CD14-positive monocyte (primary cell): ENCODE data around the gene TCOF1. TPM values are rescaled to one million over a fixed set of nuclear protein-coding genes. Genes with fewer than 3 reads are reported as not detected.

ENCODE experiments used
- DNase-seq, 3 donors: peaks; one replicate each; pipeline ENCODE4 v3.0.0-alpha.2; 2011 to 2022
- H2AFZ ChIP-seq: 2 replicates; pipeline ENCODE4 v1.6.0; 2012; ENCODE audit warnings: mild to moderate bottlenecking, low read depth, low read length, inconsistent platforms; ENCODE audit not compliant: insufficient read depth, poor library complexity, severe bottlenecking
- H3K27ac ChIP-seq, 2 donors: 1 replicate in 1 of 2; 2 replicates in 1 of 2; pipeline ENCODE4 v1.5.1; 2012 to 2013; ENCODE audit warnings: low read length in 2 of 2, control low read depth in 1 of 2, inconsistent platforms in 1 of 2, low read depth in 1 of 2, mild to moderate bottlenecking in 1 of 2
- H3K27me3 ChIP-seq, 2 donors: one replicate each; pipeline versions ENCODE4 v1.6.0 to v1.6.1; 2011 to 2013; ENCODE audit warnings: low read length in 2 of 2; ENCODE audit not compliant: control insufficient read depth in 2 of 2, insufficient read depth in 2 of 2
- H3K36me3 ChIP-seq, 2 donors: replicated peaks in 1 of 2; 1 replicate in 1 of 2; 2 replicates in 1 of 2; pipeline versions ENCODE4 v1.5.1 to v1.6.1; 2012 to 2013; ENCODE audit warnings: low read length in 2 of 2, control low read depth in 1 of 2, inconsistent platforms in 1 of 2, mild to moderate bottlenecking in 1 of 2; ENCODE audit not compliant: insufficient read depth in 2 of 2, control insufficient read depth in 1 of 2
- H3K4me1 ChIP-seq, 2 donors: 1 replicate in 1 of 2; 2 replicates in 1 of 2; pipeline versions ENCODE4 v1.5.1 to v1.6.1; 2012 to 2013; ENCODE audit warnings: low read length in 2 of 2, control low read depth in 1 of 2, inconsistent platforms in 1 of 2, mild to moderate bottlenecking in 1 of 2, moderate library complexity in 1 of 2; ENCODE audit not compliant: insufficient read depth in 2 of 2, control insufficient read depth in 1 of 2
- H3K4me2 ChIP-seq: replicated peaks from 2 replicates; pipeline ENCODE3; 2012; ENCODE audit warnings: low read length, moderate library complexity, mild to moderate bottlenecking; ENCODE audit not compliant: poor library complexity, severe bottlenecking; ENCODE audit errors: extremely low read depth
- H3K4me3 ChIP-seq, 3 experiments: fragments of 200-600 bp in 1 of 3; sonication (generic) in 1 of 3; replicated peaks in 1 of 3; 1 replicate in 2 of 3; 2 replicates in 1 of 3; pipeline ENCODE4 v1.5.1; 2011 to 2013; ENCODE audit warnings: low read length in 3 of 3, mild to moderate bottlenecking in 3 of 3, control low read depth in 2 of 3, low read depth in 2 of 3, inconsistent platforms in 1 of 3, moderate library complexity in 1 of 3
- H3K79me2 ChIP-seq: 2 replicates; pipeline ENCODE4 v1.6.0; 2012; ENCODE audit warnings: mild to moderate bottlenecking, control low read depth, inconsistent platforms, low read length, moderate library complexity; ENCODE audit not compliant: insufficient read depth
- H3K9ac ChIP-seq: 2 replicates; pipeline ENCODE4 v1.6.0; 2017; ENCODE audit warnings: low read length, mild to moderate bottlenecking; ENCODE audit not compliant: insufficient read depth, poor library complexity, severe bottlenecking
- H3K9me3 ChIP-seq, 2 donors: replicated peaks in 1 of 2; 1 replicate in 1 of 2; 2 replicates in 1 of 2; pipeline versions ENCODE4 v1.5.1 to v1.6.1; 2012 to 2013; ENCODE audit warnings: low read length in 2 of 2, control low read depth in 1 of 2; ENCODE audit not compliant: control insufficient read depth in 1 of 2, insufficient read depth in 1 of 2
- H4K20me1 ChIP-seq: 2 replicates; pipeline ENCODE4 v1.6.0; 2012; ENCODE audit warnings: mild to moderate bottlenecking, low read length, control low read depth, moderate library complexity; ENCODE audit not compliant: insufficient read depth
- H3K27ac Mint-ChIP-seq, 7 donors: one replicate each; pipeline ENCODE4 v1.8.0; 2020; ENCODE audit warnings: mild to moderate bottlenecking in 7 of 7, mixed read lengths in 7 of 7, moderate library complexity in 6 of 7, inconsistent platforms in 2 of 7
- H3K27me3 Mint-ChIP-seq, 3 donors: one replicate each; pipeline ENCODE4 v1.8.0; 2021 to 2022; ENCODE audit warnings: low read depth in 3 of 3, mild to moderate bottlenecking in 3 of 3, mixed read lengths in 3 of 3, moderate library complexity in 3 of 3, inconsistent platforms in 1 of 3
- H3K36me3 Mint-ChIP-seq, 2 donors: one replicate each; pipeline ENCODE4 v1.8.0; 2020; ENCODE audit warnings: mixed read lengths in 2 of 2, inconsistent platforms in 1 of 2, mild to moderate bottlenecking in 1 of 2
- H3K4me1 Mint-ChIP-seq: one replicate; pipeline ENCODE4 v1.8.0; 2020; ENCODE audit warnings: mild to moderate bottlenecking, mixed read lengths
- H3K4me3 Mint-ChIP-seq, 2 donors: one replicate each; pipeline ENCODE4 v1.8.0; 2020; ENCODE audit warnings: mild to moderate bottlenecking in 2 of 2, mixed read lengths in 2 of 2, moderate library complexity in 1 of 2
- H3K9me3 Mint-ChIP-seq, 7 donors: one replicate each; pipeline ENCODE4 v1.8.0; 2020 to 2022; ENCODE audit warnings: mixed read lengths in 7 of 7, mild to moderate bottlenecking in 6 of 7, moderate library complexity in 6 of 7, inconsistent platforms in 2 of 7
- CTCF ChIP-seq: fragments of 200-600 bp; IDR thresholded peaks from one replicate; pipeline ENCODE4 v1.8.0; 2022; ENCODE audit warnings: antibody characterized with exemption, mild to moderate bottlenecking
- WGBS: methylation state at CpG from one replicate; pipeline ENCODE4 v1.1.5; 2013; ENCODE audit warnings: missing lambda C conversion rate; ENCODE audit not compliant: insufficient coverage; 5-methylcytosine and 5-hydroxymethylcytosine counted together
- intact Hi-C, 2 donors: fragments of 100-400 bp; cut with micrococcal nuclease; formaldehyde crosslinking; loops; one replicate each; pipeline versions ENCODE4 v1.15.0 to v1.15.1; 2023
- polyA plus RNA-seq, 3 donors: library from polyadenylated mRNA; depleted of rRNA in 1 of 3; unstranded in 2 of 3; stranded (reverse) in 1 of 3; fragments of 300-500 nt in 2 of 3; fragments of >200 nt in 1 of 3; fragmentation: Illumina TruSeq in 2 of 3; gene quantifications; 1 replicate in 2 of 3; 2 replicates in 1 of 3; pipeline ENCODE4 v1.2.3, GENCODE V29; 2012 to 2021

TCOF1 gene
- polyA plus RNA-seq, 3 donors, result 1.4 to 18.0 (median 2.3) TPM

GRCh38 chr5:150309886-150310239 lies 47.6 kb upstream of the TCOF1 start:
- Histone ChIP-seq H3K4me1 (no peaks in the 10 kb centered on the region), H3K9me3 (no peaks in the 10 kb centered on the region), H3K79me2 (no peaks in the 10 kb centered on the region), H2AFZ (no peak overlapping the region), H3K9ac (no peak overlapping the region), H3K27ac (no peak overlapping the region), H4K20me1 (no peaks in the 10 kb centered on the region), H3K27me3 (no peaks in the 10 kb centered on the region), H3K4me2 (no peak overlapping the region), H3K36me3 (no peaks in the 10 kb centered on the region), H3K4me3 (no peak overlapping the region)
- WGBS, result no CpG with 5 or more reads among the region's 1 CpG
- Mint-ChIP-seq H3K4me1 (peaks cover 2% of the 10 kb centered on the region), H3K27ac (no peak overlapping the region), H3K36me3 (no peaks in the 10 kb centered on the region), H3K4me3 (no peak overlapping the region), H3K9me3 (no peaks in the 10 kb centered on the region), H3K27me3 (peaks cover 4 to 6% (median 6%) of the 10 kb centered on the region in 3 donors)
- intact Hi-C loops, result no loop called here
- no peak for DNase-seq
- TF ChIP-seq CTCF, result no peak

- intact Hi-C loops, result no loop called here
- no peaks in the 10 kb centered on the region for H3K27me3 ChIP-seq
- no peaks in the 10 kb centered on the region for H4K20me1 ChIP-seq
- no peaks in the 10 kb centered on the region for H3K9me3 ChIP-seq
- TF ChIP-seq CTCF, result no peak
- Mint-ChIP-seq H3K27ac (no peak overlapping the region), H3K27me3 (peaks cover 4 to 6% (median 6%) of the 10 kb centered on the region in 3 donors), H3K36me3 (no peaks in the 10 kb centered on the region), H3K9me3 (no peaks in the 10 kb centered on the region), H3K4me1 (peaks cover 2% of the 10 kb centered on the region), H3K4me3 (no peak overlapping the region)
- 100% methylated on average over 1 of the region's 5 CpGs for WGBS
- no peak overlapping the region for H3K4me3 ChIP-seq
- no peak overlapping the region for H3K27ac ChIP-seq
- no peak overlapping the region for H3K4me2 ChIP-seq
- H2AFZ ChIP-seq, result no peak overlapping the region
- no peaks in the 10 kb centered on the region for H3K79me2 ChIP-seq
- H3K4me1 ChIP-seq, result no peaks in the 10 kb centered on the region
- no peak overlapping the region for H3K9ac ChIP-seq
- no peak for DNase-seq
- H3K36me3 ChIP-seq, result no peaks in the 10 kb centered on the region
Measured at GRCh38 chr5:150310246-150310645, 47.3 kb upstream of the TCOF1 start.
